Liver (tissue), 9 donors: ENCODE results near the gene MYBPH. TPM values are rescaled to one million over a fixed set of nuclear protein-coding genes. Genes with fewer than 3 reads are reported as not detected.

Experiments
- DNase-seq: peaks from one replicate; pipeline ENCODE4 v3.0.0-alpha.2; 2017; ENCODE audit warnings: low spot score
- H3K27ac ChIP-seq, 2 donors: one replicate each; pipeline ENCODE4 v1.7.0; 2013; ENCODE audit warnings: inconsistent platforms in 2 of 2, low read length in 2 of 2, control low read depth in 1 of 2, low read depth in 1 of 2, mild to moderate bottlenecking in 1 of 2
- H3K27me3 ChIP-seq, 4 donors: one replicate each; pipeline versions ENCODE4 v1.6.1 to v1.7.0; 2013; ENCODE audit warnings: low read length in 3 of 4, inconsistent platforms in 1 of 4, mild to moderate bottlenecking in 1 of 4, moderate library complexity in 1 of 4; ENCODE audit not compliant: control insufficient read depth in 4 of 4, insufficient read depth in 4 of 4
- H3K36me3 ChIP-seq, 4 donors: one replicate each; pipeline versions ENCODE4 v1.6.1 to v1.7.0; 2013; ENCODE audit warnings: low read length in 3 of 4, mild to moderate bottlenecking in 3 of 4, low read depth in 1 of 4, moderate library complexity in 1 of 4; ENCODE audit not compliant: control insufficient read depth in 4 of 4, insufficient read depth in 3 of 4
- H3K4me1 ChIP-seq, 4 donors: one replicate each; pipeline versions ENCODE4 v1.6.1 to v1.7.0; 2013; ENCODE audit warnings: low read length in 3 of 4, mild to moderate bottlenecking in 3 of 4, moderate library complexity in 1 of 4; ENCODE audit not compliant: control insufficient read depth in 4 of 4, insufficient read depth in 4 of 4
- H3K4me3 ChIP-seq, 3 donors: one replicate each; pipeline versions ENCODE4 v1.6.1 to v1.7.0; 2013; ENCODE audit warnings: low read length in 3 of 3, control low read depth in 1 of 3, low read depth in 1 of 3, mild to moderate bottlenecking in 1 of 3
- H3K9ac ChIP-seq, 2 donors: one replicate each; pipeline ENCODE4 v1.7.0; 2013; ENCODE audit warnings: low read length in 2 of 2, mild to moderate bottlenecking in 2 of 2, moderate library complexity in 2 of 2, control low read depth in 1 of 2, low read depth in 1 of 2
- H3K9me3 ChIP-seq, 4 donors: one replicate each; pipeline versions ENCODE4 v1.6.1 to v1.7.0; 2013; ENCODE audit warnings: low read length in 3 of 4; ENCODE audit not compliant: control insufficient read depth in 4 of 4
- EGR1 ChIP-seq, 2 donors: IDR thresholded peaks; 2 replicates each; pipeline ENCODE4 v1.6.1; 2016 to 2018; ENCODE audit warnings: antibody characterized with exemption in 2 of 2, low read depth in 2 of 2
- FOXA1 ChIP-seq: IDR thresholded peaks from 2 replicates; pipeline ENCODE4 v1.6.1; 2016; ENCODE audit warnings: antibody characterized with exemption
- FOXA2 ChIP-seq: IDR thresholded peaks from 2 replicates; pipeline ENCODE4 v1.6.1; 2016; ENCODE audit warnings: antibody characterized with exemption
- GABPA ChIP-seq, 2 donors: IDR thresholded peaks in 1 of 2; conservative IDR thresholded peaks in 1 of 2; 2 replicates each; pipeline ENCODE4 v1.6.1; 2016; ENCODE audit warnings: antibody characterized with exemption in 2 of 2, mild to moderate bottlenecking in 1 of 2, moderate library complexity in 1 of 2
- HNF4A ChIP-seq, 2 donors: conservative IDR thresholded peaks; 2 replicates each; pipeline ENCODE4 v1.6.1; 2016; ENCODE audit warnings: antibody characterized with exemption in 2 of 2, mild to moderate bottlenecking in 2 of 2
- HNF4G ChIP-seq: IDR thresholded peaks from 2 replicates; pipeline ENCODE4 v1.6.1; 2016; ENCODE audit warnings: antibody characterized with exemption
- JUND ChIP-seq, 2 donors: IDR thresholded peaks; 2 replicates each; pipeline ENCODE4 v1.6.1; 2016; ENCODE audit warnings: antibody characterized with exemption in 2 of 2
- NR2F2 ChIP-seq: IDR thresholded peaks from 2 replicates; pipeline ENCODE4 v1.6.1; 2016; ENCODE audit warnings: antibody characterized with exemption
- RAD21 ChIP-seq, 2 donors: IDR thresholded peaks; 2 replicates each; pipeline ENCODE4 v1.6.1; 2016; ENCODE audit warnings: antibody characterized with exemption in 2 of 2, mild to moderate bottlenecking in 2 of 2
- RXRA ChIP-seq, 2 donors: IDR thresholded peaks; 2 replicates each; pipeline ENCODE4 v1.6.1; 2017 to 2018; ENCODE audit warnings: antibody characterized with exemption in 2 of 2, mild to moderate bottlenecking in 1 of 2
- SP1 ChIP-seq: IDR thresholded peaks from 2 replicates; pipeline ENCODE4 v1.6.1; 2018; ENCODE audit warnings: antibody characterized with exemption, mild to moderate bottlenecking
- TAF1 ChIP-seq: conservative IDR thresholded peaks from 2 replicates; pipeline ENCODE4 v1.6.1; 2016; ENCODE audit warnings: antibody characterized with exemption, mild to moderate bottlenecking
- YY1 ChIP-seq: IDR thresholded peaks from 2 replicates; pipeline ENCODE4 v1.6.1; 2016; ENCODE audit warnings: antibody characterized with exemption, mild to moderate bottlenecking
- WGBS: extraction: QIAGEN DNeasy Blood & Tissue Kit; methylation state at CpG from one replicate; pipeline ENCODE4 v1.1.7; 2013; 5-methylcytosine and 5-hydroxymethylcytosine counted together
- polyA plus RNA-seq, 2 donors: library from polyadenylated mRNA; stranded (reverse) in 1 of 2; unstranded in 1 of 2; fragments of 200-250 nt in 1 of 2; fragments of >200 nt in 1 of 2; fragmentation: Nextera tagmentation in 1 of 2; extraction: Ambion mirVana in 1 of 2; gene quantifications; one replicate each; pipeline versions ENCODE4 v1.2.1 to v1.2.3, GENCODE V29; 2013 to 2015
- total RNA-seq, 2 donors: library from RNA; depleted of rRNA; stranded (reverse); fragments of >200 nt; gene quantifications; one replicate each; pipeline ENCODE4 v1.2.3, GENCODE V29; 2014
- TF ChIP-seq, protein P1 (sequence below): IDR thresholded peaks from 2 replicates; pipeline ENCODE4 v1.6.1; 2016; ENCODE audit warnings: antibody characterized with exemption
- TF ChIP-seq, protein P2 (sequence below): IDR thresholded peaks from 2 replicates; pipeline ENCODE4 v1.6.1; 2016; ENCODE audit warnings: antibody characterized with exemption
- TF ChIP-seq, protein P3 (sequence below): IDR thresholded peaks from 2 replicates; pipeline ENCODE4 v1.6.1; 2016; ENCODE audit warnings: antibody characterized with exemption, mild to moderate bottlenecking
- TF ChIP-seq, protein P4 (sequence below): fragments of 150-350 bp; IDR thresholded peaks from 2 replicates; pipeline ENCODE4 v1.5.1; 2017; ENCODE audit warnings: improper control_type of control experiment, low read depth, low read length; ENCODE audit not compliant: missing input control
- TF ChIP-seq, protein P5 (sequence below): IDR thresholded peaks from 2 replicates; pipeline ENCODE4 v1.6.1; 2016; ENCODE audit warnings: antibody characterized with exemption
- donor health status: healthy.
- donor health status: healthy.
- donor health status: healthy.
- donor health status: healthy.
- donor health status: healthy.

Gene MYBPH
- total and polyA plus RNA-seq, 4 donors, result 0.09 TPM; not detected in 3

DNA sequence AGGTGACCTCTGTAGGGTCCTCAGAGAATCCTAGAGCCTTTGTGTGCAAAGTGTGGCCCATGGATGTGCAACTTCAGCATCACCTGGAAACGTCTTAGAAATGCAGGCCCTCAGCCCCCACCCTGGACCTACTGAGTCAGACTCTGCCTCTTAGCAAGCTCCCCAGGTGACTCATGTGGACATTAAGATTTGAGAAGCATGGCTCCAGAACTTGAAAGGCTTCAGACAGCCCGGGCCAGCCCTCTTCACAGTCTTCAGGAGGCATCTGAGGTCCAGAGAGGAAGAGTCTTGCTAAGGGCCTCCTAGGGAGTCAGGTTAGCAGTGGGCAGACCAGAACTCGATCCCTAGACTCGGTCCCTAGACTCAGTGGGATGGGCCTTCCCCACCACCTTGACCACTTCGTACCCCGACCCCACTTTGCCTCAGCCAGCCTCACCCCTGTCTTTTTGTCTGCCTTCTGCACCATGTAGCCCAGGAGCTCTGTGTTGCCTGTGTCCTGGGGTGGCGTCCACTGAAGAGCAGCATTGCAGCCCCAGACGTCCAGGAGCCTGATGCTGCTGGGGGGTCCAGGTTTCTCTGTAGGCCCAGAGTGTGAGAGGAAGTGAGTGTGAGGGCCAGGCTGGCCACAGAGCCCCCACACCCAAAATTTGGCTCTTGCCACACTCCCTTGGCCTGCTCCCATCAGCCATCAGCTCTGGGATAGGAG, 4.8 kb downstream of the MYBPH start:
- Histone ChIP-seq H3K27ac (no peak overlapping the region), H3K9ac (no peak overlapping the region), H3K9me3 (no peaks in the 10 kb centered on the region), H3K36me3 (no peaks in the 10 kb centered on the region), H3K4me3 (no peak overlapping the region), H3K4me1 (no peaks in the 10 kb centered on the region), H3K27me3 (no peaks in the 10 kb centered on the region)
- no peak for TF ChIP-seq EGR1 (IDR thresholded peaks at IDR 0.05; ENCODE audit: low read depth in 2 of 2)
- TF ChIP-seq TAF1, result no peak
- TF ChIP-seq SP1, result no peak
- no peak for TF ChIP-seq RAD21 (IDR thresholded peaks at IDR 0.05)
- TF ChIP-seq, protein P1, sequence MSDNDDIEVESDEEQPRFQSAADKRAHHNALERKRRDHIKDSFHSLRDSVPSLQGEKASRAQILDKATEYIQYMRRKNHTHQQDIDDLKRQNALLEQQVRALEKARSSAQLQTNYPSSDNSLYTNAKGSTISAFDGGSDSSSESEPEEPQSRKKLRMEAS, result no peak
- no peak for TF ChIP-seq YY1
- TF ChIP-seq, protein P2, sequence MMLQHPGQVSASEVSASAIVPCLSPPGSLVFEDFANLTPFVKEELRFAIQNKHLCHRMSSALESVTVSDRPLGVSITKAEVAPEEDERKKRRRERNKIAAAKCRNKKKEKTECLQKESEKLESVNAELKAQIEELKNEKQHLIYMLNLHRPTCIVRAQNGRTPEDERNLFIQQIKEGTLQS, result no peak
- TF ChIP-seq GABPA (IDR thresholded peaks at IDR 0.05 in 1 of 2, conservative IDR thresholded peaks at IDR 0.05 in 1 of 2), result no peak
- TF ChIP-seq HNF4A (conservative IDR thresholded peaks at IDR 0.05), result no peak
- TF ChIP-seq, protein P3, sequence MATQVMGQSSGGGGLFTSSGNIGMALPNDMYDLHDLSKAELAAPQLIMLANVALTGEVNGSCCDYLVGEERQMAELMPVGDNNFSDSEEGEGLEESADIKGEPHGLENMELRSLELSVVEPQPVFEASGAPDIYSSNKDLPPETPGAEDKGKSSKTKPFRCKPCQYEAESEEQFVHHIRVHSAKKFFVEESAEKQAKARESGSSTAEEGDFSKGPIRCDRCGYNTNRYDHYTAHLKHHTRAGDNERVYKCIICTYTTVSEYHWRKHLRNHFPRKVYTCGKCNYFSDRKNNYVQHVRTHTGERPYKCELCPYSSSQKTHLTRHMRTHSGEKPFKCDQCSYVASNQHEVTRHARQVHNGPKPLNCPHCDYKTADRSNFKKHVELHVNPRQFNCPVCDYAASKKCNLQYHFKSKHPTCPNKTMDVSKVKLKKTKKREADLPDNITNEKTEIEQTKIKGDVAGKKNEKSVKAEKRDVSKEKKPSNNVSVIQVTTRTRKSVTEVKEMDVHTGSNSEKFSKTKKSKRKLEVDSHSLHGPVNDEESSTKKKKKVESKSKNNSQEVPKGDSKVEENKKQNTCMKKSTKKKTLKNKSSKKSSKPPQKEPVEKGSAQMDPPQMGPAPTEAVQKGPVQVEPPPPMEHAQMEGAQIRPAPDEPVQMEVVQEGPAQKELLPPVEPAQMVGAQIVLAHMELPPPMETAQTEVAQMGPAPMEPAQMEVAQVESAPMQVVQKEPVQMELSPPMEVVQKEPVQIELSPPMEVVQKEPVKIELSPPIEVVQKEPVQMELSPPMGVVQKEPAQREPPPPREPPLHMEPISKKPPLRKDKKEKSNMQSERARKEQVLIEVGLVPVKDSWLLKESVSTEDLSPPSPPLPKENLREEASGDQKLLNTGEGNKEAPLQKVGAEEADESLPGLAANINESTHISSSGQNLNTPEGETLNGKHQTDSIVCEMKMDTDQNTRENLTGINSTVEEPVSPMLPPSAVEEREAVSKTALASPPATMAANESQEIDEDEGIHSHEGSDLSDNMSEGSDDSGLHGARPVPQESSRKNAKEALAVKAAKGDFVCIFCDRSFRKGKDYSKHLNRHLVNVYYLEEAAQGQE, result no peak
- TF ChIP-seq FOXA2, result no peak
- no peak for TF ChIP-seq JUND (IDR thresholded peaks at IDR 0.05)
- no peak for TF ChIP-seq NR2F2
- TF ChIP-seq, protein P4, sequence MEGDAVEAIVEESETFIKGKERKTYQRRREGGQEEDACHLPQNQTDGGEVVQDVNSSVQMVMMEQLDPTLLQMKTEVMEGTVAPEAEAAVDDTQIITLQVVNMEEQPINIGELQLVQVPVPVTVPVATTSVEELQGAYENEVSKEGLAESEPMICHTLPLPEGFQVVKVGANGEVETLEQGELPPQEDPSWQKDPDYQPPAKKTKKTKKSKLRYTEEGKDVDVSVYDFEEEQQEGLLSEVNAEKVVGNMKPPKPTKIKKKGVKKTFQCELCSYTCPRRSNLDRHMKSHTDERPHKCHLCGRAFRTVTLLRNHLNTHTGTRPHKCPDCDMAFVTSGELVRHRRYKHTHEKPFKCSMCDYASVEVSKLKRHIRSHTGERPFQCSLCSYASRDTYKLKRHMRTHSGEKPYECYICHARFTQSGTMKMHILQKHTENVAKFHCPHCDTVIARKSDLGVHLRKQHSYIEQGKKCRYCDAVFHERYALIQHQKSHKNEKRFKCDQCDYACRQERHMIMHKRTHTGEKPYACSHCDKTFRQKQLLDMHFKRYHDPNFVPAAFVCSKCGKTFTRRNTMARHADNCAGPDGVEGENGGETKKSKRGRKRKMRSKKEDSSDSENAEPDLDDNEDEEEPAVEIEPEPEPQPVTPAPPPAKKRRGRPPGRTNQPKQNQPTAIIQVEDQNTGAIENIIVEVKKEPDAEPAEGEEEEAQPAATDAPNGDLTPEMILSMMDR, result no peak
- no peak for TF ChIP-seq FOXA1
- TF ChIP-seq, protein P5, sequence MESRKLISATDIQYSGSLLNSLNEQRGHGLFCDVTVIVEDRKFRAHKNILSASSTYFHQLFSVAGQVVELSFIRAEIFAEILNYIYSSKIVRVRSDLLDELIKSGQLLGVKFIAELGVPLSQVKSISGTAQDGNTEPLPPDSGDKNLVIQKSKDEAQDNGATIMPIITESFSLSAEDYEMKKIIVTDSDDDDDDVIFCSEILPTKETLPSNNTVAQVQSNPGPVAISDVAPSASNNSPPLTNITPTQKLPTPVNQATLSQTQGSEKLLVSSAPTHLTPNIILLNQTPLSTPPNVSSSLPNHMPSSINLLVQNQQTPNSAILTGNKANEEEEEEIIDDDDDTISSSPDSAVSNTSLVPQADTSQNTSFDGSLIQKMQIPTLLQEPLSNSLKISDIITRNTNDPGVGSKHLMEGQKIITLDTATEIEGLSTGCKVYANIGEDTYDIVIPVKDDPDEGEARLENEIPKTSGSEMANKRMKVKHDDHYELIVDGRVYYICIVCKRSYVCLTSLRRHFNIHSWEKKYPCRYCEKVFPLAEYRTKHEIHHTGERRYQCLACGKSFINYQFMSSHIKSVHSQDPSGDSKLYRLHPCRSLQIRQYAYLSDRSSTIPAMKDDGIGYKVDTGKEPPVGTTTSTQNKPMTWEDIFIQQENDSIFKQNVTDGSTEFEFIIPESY, result no peak
- TF ChIP-seq RXRA (IDR thresholded peaks at IDR 0.05), result no peak
- no peak for TF ChIP-seq HNF4G
- DNase-seq, result no peak
- 85% methylated on average over 8 of the region's 8 CpGs for WGBS
